Nephron progenitor cell (in vitro differentiated cells): ENCODE results near the gene TLR1.

Experiments used
- DNase-seq: peaks from one replicate; pipeline ENCODE4 v3.0.0; 2021
- H3K27ac Mint-ChIP-seq: 2 replicates; pipeline ENCODE4 v1.8.0; 2021; ENCODE audit warnings: mild to moderate bottlenecking, moderate library complexity, mixed read lengths
- H3K27me3 Mint-ChIP-seq: 2 replicates; pipeline ENCODE4 v1.8.0; 2021; ENCODE audit warnings: mild to moderate bottlenecking, low read depth, mixed read lengths; ENCODE audit not compliant: poor library complexity
- H3K36me3 Mint-ChIP-seq: 2 replicates; pipeline ENCODE4 v1.8.0; 2021; ENCODE audit warnings: low read depth, mixed read lengths
- H3K4me1 Mint-ChIP-seq: 2 replicates; pipeline ENCODE4 v1.8.0; 2021; ENCODE audit warnings: mixed read lengths
- H3K4me3 Mint-ChIP-seq: 2 replicates; pipeline ENCODE4 v1.8.0; 2021; ENCODE audit warnings: mild to moderate bottlenecking, moderate library complexity, mixed read lengths
- H3K9me3 Mint-ChIP-seq: 2 replicates; pipeline ENCODE4 v1.8.0; 2021; ENCODE audit warnings: mild to moderate bottlenecking, moderate library complexity, mixed read lengths
- TF ChIP-seq, protein P1 (sequence below): fragments of 200-600 bp; sonication (generic); IDR thresholded peaks from 2 replicates; pipeline ENCODE4 v1.5.0; 2021; ENCODE audit warnings: antibody characterized with exemption

The TLR1 gene

DNA sequence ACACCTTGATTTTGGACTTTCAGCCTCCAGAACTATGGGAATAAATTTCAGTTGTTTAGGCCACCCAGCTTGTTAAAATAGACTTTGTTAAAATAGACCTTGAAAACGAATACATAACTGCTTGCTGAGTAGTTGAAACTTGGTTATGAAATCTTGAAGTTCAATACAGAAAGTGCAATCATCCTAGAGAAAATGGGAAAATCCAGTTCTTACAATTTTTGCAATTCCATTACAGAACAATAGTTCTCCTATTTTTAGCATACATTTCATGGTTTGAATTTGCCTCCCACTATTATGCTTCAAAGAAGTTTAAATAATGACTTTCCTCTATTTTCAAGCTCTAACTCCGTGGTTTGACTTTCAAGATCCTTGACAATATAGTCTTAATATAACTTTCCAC is 10.5 kb downstream of the TLR1 start:
- TF ChIP-seq, protein P1, sequence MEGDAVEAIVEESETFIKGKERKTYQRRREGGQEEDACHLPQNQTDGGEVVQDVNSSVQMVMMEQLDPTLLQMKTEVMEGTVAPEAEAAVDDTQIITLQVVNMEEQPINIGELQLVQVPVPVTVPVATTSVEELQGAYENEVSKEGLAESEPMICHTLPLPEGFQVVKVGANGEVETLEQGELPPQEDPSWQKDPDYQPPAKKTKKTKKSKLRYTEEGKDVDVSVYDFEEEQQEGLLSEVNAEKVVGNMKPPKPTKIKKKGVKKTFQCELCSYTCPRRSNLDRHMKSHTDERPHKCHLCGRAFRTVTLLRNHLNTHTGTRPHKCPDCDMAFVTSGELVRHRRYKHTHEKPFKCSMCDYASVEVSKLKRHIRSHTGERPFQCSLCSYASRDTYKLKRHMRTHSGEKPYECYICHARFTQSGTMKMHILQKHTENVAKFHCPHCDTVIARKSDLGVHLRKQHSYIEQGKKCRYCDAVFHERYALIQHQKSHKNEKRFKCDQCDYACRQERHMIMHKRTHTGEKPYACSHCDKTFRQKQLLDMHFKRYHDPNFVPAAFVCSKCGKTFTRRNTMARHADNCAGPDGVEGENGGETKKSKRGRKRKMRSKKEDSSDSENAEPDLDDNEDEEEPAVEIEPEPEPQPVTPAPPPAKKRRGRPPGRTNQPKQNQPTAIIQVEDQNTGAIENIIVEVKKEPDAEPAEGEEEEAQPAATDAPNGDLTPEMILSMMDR, result no peak
- no peak overlapping the region for H3K4me3 Mint-ChIP-seq
- H3K36me3 Mint-ChIP-seq, result no peaks in the 10 kb centered on the region
- peaks cover 8% of the 10 kb centered on the region for H3K27me3 Mint-ChIP-seq
- no peak for DNase-seq
- no peaks in the 10 kb centered on the region for H3K4me1 Mint-ChIP-seq
- H3K27ac Mint-ChIP-seq, result no peak overlapping the region
- peaks cover 7% of the 10 kb centered on the region for H3K9me3 Mint-ChIP-seq

GRCh38 chr4:38791010-38791409 is 13.6 kb downstream of the TLR1 start:
- H3K27ac Mint-ChIP-seq, result no peak overlapping the region
- no peak for DNase-seq

DNA sequence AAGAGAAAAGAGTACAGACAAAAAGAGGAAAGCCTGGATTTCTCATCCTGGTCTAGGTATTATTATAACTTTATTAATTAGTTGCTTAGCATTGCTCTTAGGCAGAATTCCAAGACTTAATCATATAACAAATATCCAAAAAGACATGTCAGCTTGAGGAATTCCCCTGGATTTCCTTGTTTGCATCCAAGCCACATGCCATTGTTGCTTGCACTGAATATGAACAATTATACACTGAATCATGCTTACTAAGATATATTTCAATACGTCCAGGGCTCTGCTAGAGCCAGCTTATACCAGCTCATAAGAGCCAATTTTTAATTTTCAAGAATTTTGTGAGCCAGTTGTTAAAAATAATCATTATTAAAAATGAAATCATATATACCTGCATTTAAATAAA is 16.3 kb downstream of the TLR1 start:
- no peaks in the 10 kb centered on the region for H3K4me1 Mint-ChIP-seq
- H3K36me3 Mint-ChIP-seq, result no peaks in the 10 kb centered on the region
- TF ChIP-seq, protein P1, result no peak
- no peak for DNase-seq
- peaks cover 5% of the 10 kb centered on the region for H3K9me3 Mint-ChIP-seq
- H3K4me3 Mint-ChIP-seq, result no peak overlapping the region
- no peak overlapping the region for H3K27ac Mint-ChIP-seq
- H3K27me3 Mint-ChIP-seq, result peaks cover 10% of the 10 kb centered on the region

More at GRCh38 chr4:38791010-38791409, 13.6 kb downstream of the TLR1 start:
- no peaks in the 10 kb centered on the region for H3K36me3 Mint-ChIP-seq
- TF ChIP-seq, protein P1, result no peak
- H3K27me3 Mint-ChIP-seq, result peaks cover 10% of the 10 kb centered on the region
- H3K4me3 Mint-ChIP-seq, result no peak overlapping the region
- peaks cover 5% of the 10 kb centered on the region for H3K9me3 Mint-ChIP-seq
- no peaks in the 10 kb centered on the region for H3K4me1 Mint-ChIP-seq

- H3K27me3 Mint-ChIP-seq, result peaks cover 10% of the 10 kb centered on the region
- no peaks in the 10 kb centered on the region for H3K36me3 Mint-ChIP-seq
- TF ChIP-seq, protein P1, result no peak
Measured at GRCh38 chr4:38787693-38788092, 16.9 kb downstream of the TLR1 start.

GRCh38 chr4:38785901-38786402 is 18.6 kb downstream of the TLR1 start:
- peak overlapping the region; percentile 50 for H3K27ac Mint-ChIP-seq
- peaks cover 12% of the 10 kb centered on the region for H3K27me3 Mint-ChIP-seq
- H3K9me3 Mint-ChIP-seq, result peaks cover 5% of the 10 kb centered on the region
- H3K36me3 Mint-ChIP-seq, result no peaks in the 10 kb centered on the region
- no peak for DNase-seq
- TF ChIP-seq, protein P1, result no peak
- no peak overlapping the region for H3K4me3 Mint-ChIP-seq
- peaks cover 5% of the 10 kb centered on the region for H3K4me1 Mint-ChIP-seq

More at GRCh38 chr4:38787693-38788092, 16.9 kb downstream of the TLR1 start:
- DNase-seq, result no peak
- Mint-ChIP-seq H3K4me3 (no peak overlapping the region), H3K4me1 (peaks cover 2% of the 10 kb centered on the region), H3K27ac (no peak overlapping the region), H3K9me3 (peaks cover 5% of the 10 kb centered on the region)

- TF ChIP-seq, protein P1, result no peak
- no peak overlapping the region for H3K4me3 Mint-ChIP-seq
- peaks cover 5% of the 10 kb centered on the region for H3K9me3 Mint-ChIP-seq
- H3K4me1 Mint-ChIP-seq, result peaks cover 5% of the 10 kb centered on the region
- H3K27ac Mint-ChIP-seq, result no peak overlapping the region
- no peak for DNase-seq
- H3K27me3 Mint-ChIP-seq, result peaks cover 15% of the 10 kb centered on the region
- H3K36me3 Mint-ChIP-seq, result no peaks in the 10 kb centered on the region
Measured at GRCh38 chr4:38785041-38785790, 19.4 kb downstream of the TLR1 start.
